K562 (cell line): ENCODE results near the gene MPV17L2. TPM values are rescaled to one million over a fixed set of nuclear protein-coding genes. Genes with fewer than 3 reads are reported as not detected.

Source experiments
- ATAC-seq: fragments of 200-7000 bp; cut with Tn5 transposase; 3 replicates; pipeline ENCODE4 v1.9.1; 2020; ENCODE audit warnings: moderate library complexity
- BruUV-seq: library from RNA; stranded (reverse); fragments of 400-500 nt; replicated peaks from 2 replicates; lab custom pipeline; 2021; lab: Mats Ljungman, UMichigan
- CTCF ChIA-PET: fragments of 300-600 bp; formaldehyde crosslinking; extraction: SDS; loops from one replicate; lab custom pipeline; 2021; ENCODE audit warnings: low intra/inter-chr PET ratio; lab: Yijun Ruan, JAX
- POLR2A ChIA-PET: fragments of 300-600, 350-650 bp; sonication (Branson Sonifier 250); formaldehyde crosslinking; extraction: SDS; loops from one replicate; lab custom pipeline; 2021; ENCODE audit warnings: antibody characterized with exemption, inconsistent platforms; lab: Yijun Ruan, JAX
- DNase-seq, 4 experiments: peaks; one replicate each; pipeline versions ENCODE4 v3.0.0 to v3.0.0-alpha.2; 2011 to 2018; ENCODE audit warnings: low spot score in 3 of 4, mixed read lengths in 3 of 4; ENCODE audit errors: extremely low read depth in 1 of 4
- FAIRE-seq: peaks from 2 replicates; lab custom pipeline; 2011; peaks lifted over from hg19 to GRCh38; lab: Jason Lieb, UNC
- H2AFZ ChIP-seq: 2 replicates; pipeline ENCODE4 v1.6.0; 2011; ENCODE audit warnings: low read depth, low read length, control low read depth, inconsistent platforms
- H3K27ac ChIP-seq: fragments of 200-600 bp; 3 replicates; pipeline ENCODE4 v1.8.0; 2011; ENCODE audit warnings: low read depth, mild to moderate bottlenecking, control low read depth, inconsistent platforms, low read length, moderate library complexity, mixed read lengths; ENCODE audit errors: extremely low read depth
- H3K27me3 ChIP-seq, 2 experiments: fragments of 300-600 bp in 1 of 2; 2 replicates in 1 of 2; 3 replicates in 1 of 2; pipeline versions ENCODE4 v1.6.0 to v1.8.0; 2011; ENCODE audit warnings: inconsistent platforms in 2 of 2, low read length in 2 of 2, mild to moderate bottlenecking in 1 of 2, mixed read lengths in 1 of 2, moderate library complexity in 1 of 2; ENCODE audit not compliant: control insufficient read depth in 2 of 2, insufficient read depth in 2 of 2
- H3K36me3 ChIP-seq: fragments of 300-600 bp; 3 replicates; pipeline ENCODE4 v1.8.0; 2011; ENCODE audit warnings: mild to moderate bottlenecking, low read length, inconsistent platforms; ENCODE audit not compliant: control insufficient read depth, insufficient read depth
- H3K4me1 ChIP-seq, 2 experiments: fragments of 200-600 bp in 1 of 2; replicated peaks in 1 of 2; 2 replicates in 1 of 2; 3 replicates in 1 of 2; pipeline versions ENCODE4 v1.5.1 to v1.8.0; 2011; ENCODE audit warnings: inconsistent platforms in 2 of 2, low read length in 2 of 2, mild to moderate bottlenecking in 1 of 2, mixed read lengths in 1 of 2, moderate library complexity in 1 of 2; ENCODE audit not compliant: control insufficient read depth in 2 of 2, insufficient read depth in 2 of 2
- H3K4me2 ChIP-seq: 2 replicates; pipeline ENCODE4 v1.6.1; 2011; ENCODE audit warnings: low read length, control low read depth, inconsistent platforms, mixed read lengths; ENCODE audit not compliant: insufficient read depth
- H3K4me3 ChIP-seq: fragments of 200-600 bp; sonication (generic), shearing (Covaris generic); 2 replicates; pipeline ENCODE4 v1.5.1; 2016; ENCODE audit warnings: control low read depth, inconsistent platforms
- H3K79me2 ChIP-seq: fragments of 200-600 bp; 3 replicates; pipeline ENCODE4 v1.8.0; 2011; ENCODE audit warnings: low read length, inconsistent platforms; ENCODE audit not compliant: control insufficient read depth, insufficient read depth
- H3K9ac ChIP-seq, 2 experiments: 2 replicates each; pipeline versions ENCODE4 v1.6.0 to v1.6.1; 2011; ENCODE audit warnings: low read depth in 2 of 2, low read length in 2 of 2, control low read depth in 1 of 2, inconsistent platforms in 1 of 2, mild to moderate bottlenecking in 1 of 2, mixed read lengths in 1 of 2; ENCODE audit not compliant: insufficient read depth in 1 of 2
- H3K9me1 ChIP-seq: one replicate; pipeline ENCODE4 v1.6.0; 2011; ENCODE audit warnings: inconsistent platforms, mild to moderate bottlenecking, low read length, moderate library complexity; ENCODE audit not compliant: control insufficient read depth, insufficient read depth
- H3K9me3 ChIP-seq: replicated peaks from 2 replicates; pipeline ENCODE4 v1.5.1; 2011; ENCODE audit warnings: low read depth, low read length, inconsistent platforms; ENCODE audit not compliant: control insufficient read depth, insufficient read depth
- H4K20me1 ChIP-seq: replicated peaks from 2 replicates; pipeline ENCODE4 v1.6.1; 2011; ENCODE audit warnings: low read length, inconsistent platforms, mixed read lengths; ENCODE audit not compliant: control insufficient read depth, insufficient read depth
- CAMTA2 ChIP-seq: fragments of 250-450 bp; sonication (Bioruptor Pico); conservative IDR thresholded peaks from 2 replicates; pipeline ENCODE4 v1.5.1; 2022
- CBX1 ChIP-seq: sonication (generic); IDR thresholded peaks from 2 replicates; pipeline ENCODE4 v1.6.1; 2016; ENCODE audit warnings: antibody characterized with exemption, low read depth, mild to moderate bottlenecking
- SAFB2 ChIP-seq: fragments of 200-400 bp; formaldehyde crosslinking; IDR thresholded peaks from 2 replicates; pipeline ENCODE4 v1.6.1; 2018; ENCODE audit warnings: borderline replicate concordance, low read length, low read depth, moderate library complexity; ENCODE audit not compliant: severe bottlenecking
- TCF15 ChIP-seq: fragments of 250-450 bp; sonication (Bioruptor Pico); IDR thresholded peaks from 2 replicates; pipeline ENCODE4 v1.8.0; 2022; ENCODE audit warnings: moderate library complexity, mild to moderate bottlenecking, inconsistent platforms
- ZNF232 ChIP-seq: sonication (generic); formaldehyde crosslinking; IDR thresholded peaks from 2 replicates; pipeline ENCODE4 v1.8.0; 2022; ENCODE audit warnings: mild to moderate bottlenecking, missing genetic modification reagents
- WGBS: fragments of 100-300 bp; shearing (Covaris generic); methylation state at CpG from one replicate; pipeline ENCODE4 v1.1.6; 2016; ENCODE audit warnings: low coverage, mixed read lengths; ENCODE audit not compliant: insufficient coverage; ENCODE audit errors: missing lambda C conversion rate; 5-methylcytosine and 5-hydroxymethylcytosine counted together
- in situ Hi-C: fragments of 300-500 bp; cut with MboI; formaldehyde crosslinking; loops from 4 replicates; pipeline ENCODE4 v1.15.0; 2018; ENCODE audit warnings: inconsistent platforms, mixed read lengths
- intact Hi-C: fragments of 100-400 bp; cut with micrococcal nuclease; formaldehyde crosslinking; loops from 2 replicates; pipeline ENCODE4 v1.14.2; 2022
- polyA plus RNA-seq, 8 experiments: library from polyadenylated mRNA; depleted of rRNA in 4 of 8; stranded (reverse) in 5 of 8; unstranded in 3 of 8; fragments of >200 nt; fragmentation: Nextera tagmentation in 2 of 8; fragmentation: Illumina TruSeq in 1 of 8; extraction: Ambion mirVana in 2 of 8; extraction: Trizol in 1 of 8; gene quantifications; 2 replicates each; pipeline versions ENCODE4 v1.2.1 to v1.2.3, GENCODE V29; 2011 to 2014; ENCODE audit warnings: inconsistent platforms in 1 of 8, missing spikeins in 1 of 8
- total RNA-seq, 7 experiments: library from RNA; depleted of rRNA in 6 of 7; stranded (reverse); fragments of >200 nt in 6 of 7; fragmentation: Illumina TruSeq in 2 of 7; extraction: Trizol in 2 of 7; gene quantifications; 2 replicates each; pipeline versions ENCODE4 v1.2.1 to v1.2.3, GENCODE V29; 2011 to 2021; ENCODE audit warnings: low replicate concordance in 1 of 7
- TF ChIP-seq, protein P1 (sequence below): fragments of 450-650 bp; formaldehyde crosslinking; IDR thresholded peaks from 2 replicates; pipeline ENCODE4 v1.4.0; 2020; ENCODE audit warnings: mild to moderate bottlenecking, mixed read lengths

MPV17L2 gene
- total and polyA plus RNA-seq, 9 of the 15 experiments (the other 6 are each of a cell fraction or from before 2014, with no cell fraction given) = 10.6 to 60.2 (median 28.5) TPM

- TF ChIP-seq, protein P1, sequence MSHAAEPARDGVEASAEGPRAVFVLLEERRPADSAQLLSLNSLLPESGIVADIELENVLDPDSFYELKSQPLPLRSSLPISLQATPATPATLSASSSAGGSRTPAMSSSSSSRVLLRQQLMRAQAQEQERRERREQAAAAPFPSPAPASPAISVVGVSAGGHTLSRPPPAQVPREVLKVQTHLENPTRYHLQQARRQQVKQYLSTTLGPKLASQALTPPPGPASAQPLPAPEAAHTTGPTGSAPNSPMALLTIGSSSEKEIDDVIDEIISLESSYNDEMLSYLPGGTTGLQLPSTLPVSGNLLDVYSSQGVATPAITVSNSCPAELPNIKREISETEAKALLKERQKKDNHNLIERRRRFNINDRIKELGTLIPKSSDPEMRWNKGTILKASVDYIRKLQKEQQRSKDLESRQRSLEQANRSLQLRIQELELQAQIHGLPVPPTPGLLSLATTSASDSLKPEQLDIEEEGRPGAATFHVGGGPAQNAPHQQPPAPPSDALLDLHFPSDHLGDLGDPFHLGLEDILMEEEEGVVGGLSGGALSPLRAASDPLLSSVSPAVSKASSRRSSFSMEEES (CRISPR knock-in tag) = no peak
Observed at GRCh38 chr19:18145391-18145999, 47.5 kb upstream of the MPV17L2 start (continued).

DNA sequence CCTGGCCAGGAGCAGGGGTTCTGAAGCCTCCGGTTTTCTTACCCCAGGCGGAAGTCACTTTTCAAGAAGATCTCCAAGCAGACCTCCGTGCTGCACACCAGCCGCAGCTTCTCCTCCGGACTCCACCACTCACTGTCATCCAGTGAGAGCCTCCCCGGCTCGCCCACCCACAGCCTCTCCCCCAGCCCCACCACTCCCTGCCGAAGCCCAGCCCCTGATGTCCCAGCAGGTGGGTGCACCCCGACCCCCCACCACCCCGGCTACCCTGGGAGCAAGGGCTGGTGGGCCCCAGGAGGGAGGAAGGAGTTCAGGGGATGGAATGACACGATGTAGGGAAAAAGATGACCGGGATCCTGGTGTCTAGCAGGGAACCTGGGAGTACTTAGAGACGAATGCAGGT is 45.6 kb upstream of the MPV17L2 start:
- 84% methylated on average over 9 of the region's 13 CpGs for WGBS
- no peaks in the 10 kb centered on the region for H3K27me3 ChIP-seq
- BruUV-seq = no TSS peak
- intact Hi-C loops (no loop called here), in situ Hi-C loops (no loop called here)
- H3K4me2 ChIP-seq = no peak overlapping the region
- 0 out of 4 replicates have a peak overlapping the region, but pooled peaks of 1 of the 2 experiments have one; percentile 17 for H3K9ac ChIP-seq
- H3K79me2 ChIP-seq = no peaks in the 10 kb centered on the region
- ATAC-seq (no peak), DNase-seq (no peak), FAIRE-seq (no peak)
- peaks cover 6 to 29% of the 10 kb centered on the region in 2 experiments; a peak in 3 of 5 replicates for H3K4me1 ChIP-seq
- peaks cover 47% of the 10 kb centered on the region; the same call in 2 of the 3 replicates for H3K36me3 ChIP-seq
- no peaks in the 10 kb centered on the region for H4K20me1 ChIP-seq
- H3K9me1 ChIP-seq = no peaks in the 10 kb centered on the region
- TF ChIP-seq ZNF232 (CRISPR knock-in tag) (no peak), TCF15 (CRISPR knock-in tag) (no peak), CBX1 (no peak), SAFB2 (no peak), CAMTA2 (CRISPR knock-in tag) (no peak)
- H3K4me3 ChIP-seq = no peak overlapping the region
- ChIA-PET POLR2A (interaction anchor here (0.6 to 1.3 kb wide), 2 partner anchors 132 to 134 kb away, joined by 3 read pairs; partner anchors contain the start of gene JUND), CTCF (no interaction called here)
- no peak overlapping the region for H3K27ac ChIP-seq
- no peaks in the 10 kb centered on the region for H3K9me3 ChIP-seq
- no peak overlapping the region for H2AFZ ChIP-seq
